ENCODE data around the gene FHL5.

DNA sequence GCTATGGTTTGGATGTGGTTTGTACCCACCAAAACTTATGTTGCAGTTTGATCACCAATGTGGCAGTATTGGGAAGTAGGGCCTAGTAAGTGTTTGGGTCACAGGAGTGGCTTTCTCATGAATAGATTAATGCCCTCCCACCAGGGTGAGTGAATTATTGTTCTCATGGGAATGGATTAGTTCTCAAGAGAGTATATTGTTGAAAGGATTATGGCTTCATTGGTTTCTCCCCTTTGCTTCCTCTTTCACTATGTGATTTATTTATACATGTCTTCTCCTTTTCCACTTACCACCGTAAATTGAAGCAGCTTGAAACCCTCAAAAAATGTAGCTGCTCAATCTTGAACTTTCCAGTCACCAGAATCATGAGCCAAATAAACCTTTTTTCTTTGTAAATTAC, 30.5 kb upstream of the FHL5 start:
- TF ChIP-seq, protein P1, sequence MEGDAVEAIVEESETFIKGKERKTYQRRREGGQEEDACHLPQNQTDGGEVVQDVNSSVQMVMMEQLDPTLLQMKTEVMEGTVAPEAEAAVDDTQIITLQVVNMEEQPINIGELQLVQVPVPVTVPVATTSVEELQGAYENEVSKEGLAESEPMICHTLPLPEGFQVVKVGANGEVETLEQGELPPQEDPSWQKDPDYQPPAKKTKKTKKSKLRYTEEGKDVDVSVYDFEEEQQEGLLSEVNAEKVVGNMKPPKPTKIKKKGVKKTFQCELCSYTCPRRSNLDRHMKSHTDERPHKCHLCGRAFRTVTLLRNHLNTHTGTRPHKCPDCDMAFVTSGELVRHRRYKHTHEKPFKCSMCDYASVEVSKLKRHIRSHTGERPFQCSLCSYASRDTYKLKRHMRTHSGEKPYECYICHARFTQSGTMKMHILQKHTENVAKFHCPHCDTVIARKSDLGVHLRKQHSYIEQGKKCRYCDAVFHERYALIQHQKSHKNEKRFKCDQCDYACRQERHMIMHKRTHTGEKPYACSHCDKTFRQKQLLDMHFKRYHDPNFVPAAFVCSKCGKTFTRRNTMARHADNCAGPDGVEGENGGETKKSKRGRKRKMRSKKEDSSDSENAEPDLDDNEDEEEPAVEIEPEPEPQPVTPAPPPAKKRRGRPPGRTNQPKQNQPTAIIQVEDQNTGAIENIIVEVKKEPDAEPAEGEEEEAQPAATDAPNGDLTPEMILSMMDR (IDR thresholded peaks at IDR 0.05 in 8 of 11, conservative IDR thresholded peaks at IDR 0.05 in 3 of 11), result no peak
- no peak for TF ChIP-seq POLR2AphosphoS5 (IDR thresholded peaks at IDR 0.05)
- no peak for TF ChIP-seq POLR2A (IDR thresholded peaks at IDR 0.05)

Measured in spleen (tissue), 7 donors.